AG10803 (cell line): ENCODE measurements around the gene NOC2L.

Source experiments
- DNase-seq: peaks from one replicate; pipeline ENCODE4 v3.0.0; 2010; ENCODE audit warnings: low read depth
- H3K4me3 ChIP-seq: 2 replicates; pipeline ENCODE4 v1.5.1; 2011; ENCODE audit warnings: mild to moderate bottlenecking, low read length, control low read depth
- CTCF ChIP-seq: conservative IDR thresholded peaks from 2 replicates; pipeline ENCODE4 v1.5.1; 2011; ENCODE audit warnings: mild to moderate bottlenecking, low read length, control low read depth, inconsistent platforms

Gene NOC2L

DNA sequence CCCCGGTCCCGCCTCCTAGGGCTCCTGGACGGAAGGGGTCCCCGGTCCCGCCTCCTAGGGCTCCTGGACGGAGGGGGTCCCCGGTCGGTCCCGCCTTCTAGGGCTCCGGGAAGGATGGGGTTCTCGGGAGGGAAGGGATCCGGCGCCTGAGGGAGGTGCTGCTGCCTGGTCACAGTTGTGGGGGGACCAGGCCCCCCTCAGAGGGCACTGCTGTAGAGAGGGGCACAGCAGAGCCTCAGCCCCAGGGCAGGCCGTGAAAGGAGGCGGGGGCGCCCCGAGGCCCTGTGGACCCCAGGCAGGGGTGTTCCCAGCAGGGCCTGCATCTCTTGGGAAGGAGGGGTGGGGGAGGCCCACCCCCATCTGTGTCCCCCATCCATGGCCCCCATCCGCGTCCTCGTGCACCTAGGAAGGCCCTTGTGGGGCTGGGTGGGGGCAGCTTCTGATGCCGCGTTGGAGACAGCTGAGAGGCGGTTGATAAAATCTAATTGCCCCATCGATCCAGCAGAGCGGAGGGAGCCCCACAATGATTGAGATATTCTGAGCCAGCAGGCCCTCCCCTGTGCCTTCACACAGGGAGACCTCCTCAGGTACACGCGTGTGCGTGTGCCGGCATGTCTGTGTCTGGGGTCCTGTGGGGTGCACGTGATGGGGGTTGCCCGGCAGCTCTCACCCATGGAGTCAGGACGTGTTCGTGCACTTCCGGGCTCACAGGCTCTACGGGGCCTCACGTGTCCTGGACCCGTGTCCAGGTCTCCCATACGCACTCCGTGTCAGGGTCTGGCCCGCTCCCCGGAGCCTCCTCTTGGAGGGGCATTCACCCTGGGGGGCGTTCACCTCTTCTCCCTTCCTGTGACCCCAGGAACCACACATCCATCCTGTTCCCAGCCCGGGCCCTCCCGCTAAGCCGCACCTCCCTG lies 22.4 kb downstream of the NOC2L start:
- no peak for DNase-seq
- TF ChIP-seq CTCF: no peak
- H3K4me3 ChIP-seq: no peak overlapping the region

DNA sequence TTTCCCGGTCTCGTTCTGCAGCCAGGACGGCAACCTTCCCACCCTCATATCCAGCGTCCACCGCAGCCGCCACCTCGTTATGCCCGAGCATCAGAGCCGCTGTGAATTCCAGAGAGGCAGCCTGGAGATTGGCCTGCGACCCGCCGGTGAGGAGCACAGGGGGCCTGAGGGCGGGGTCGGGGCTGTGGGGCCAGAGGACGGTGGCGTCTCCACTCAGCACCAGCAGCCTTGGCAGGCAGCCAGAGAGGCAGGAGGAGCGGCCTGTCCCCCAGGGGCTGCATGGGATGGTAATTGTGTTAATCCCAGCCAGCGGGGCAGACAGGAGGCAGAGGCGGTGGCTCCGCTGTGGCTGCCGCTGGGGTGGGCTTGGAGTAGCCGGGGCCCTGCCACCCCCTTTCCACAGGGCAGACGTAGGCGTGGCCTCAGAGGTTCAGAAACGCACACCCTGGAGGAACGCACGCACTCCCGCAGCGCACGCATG lies 23.3 kb downstream of the NOC2L start:
- TF ChIP-seq CTCF: no peak
- H3K4me3 ChIP-seq: no peak overlapping the region
- no peak for DNase-seq

GRCh38 chr1:934991-935750 lies 23.9 kb downstream of the NOC2L start:
- H3K4me3 ChIP-seq: no peak overlapping the region
- no peak for DNase-seq
- no peak for TF ChIP-seq CTCF

GRCh38 chr1:933603-933940 lies 25.5 kb downstream of the NOC2L start:
- DNase-seq: no peak
- TF ChIP-seq CTCF: no peak

GRCh38 chr1:932776-933602 lies 26.1 kb downstream of the NOC2L start:
- no peak for DNase-seq
- TF ChIP-seq CTCF: no peak
- no peak overlapping the region for H3K4me3 ChIP-seq

More at GRCh38 chr1:933603-933940, 25.5 kb downstream of the NOC2L start:
- H3K4me3 ChIP-seq: no peak overlapping the region

DNA sequence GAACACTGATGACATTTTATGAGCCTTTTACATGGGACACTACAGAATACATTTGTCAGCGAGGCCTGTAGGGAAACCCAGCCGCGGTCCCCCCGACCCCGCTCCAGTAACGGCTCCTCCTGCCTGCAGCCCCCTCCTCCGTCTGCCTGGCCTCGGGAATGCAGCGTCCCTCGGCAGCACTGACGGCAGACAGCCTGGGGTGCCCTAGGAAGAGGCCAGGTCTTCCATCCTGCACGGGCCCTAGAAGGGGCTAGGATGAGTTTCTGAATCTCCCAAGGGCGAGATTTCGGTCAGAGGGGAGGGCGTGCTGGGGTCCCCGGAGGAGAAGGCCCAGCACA lies 26.9 kb downstream of the NOC2L start:
- no peak for DNase-seq
- H3K4me3 ChIP-seq: no peak overlapping the region
- TF ChIP-seq CTCF: no peak
